Measurements from ENCODE around the gene WFIKKN1. TPM values are rescaled to one million over a fixed set of nuclear protein-coding genes. Genes with fewer than 3 reads are reported as not detected.

The WFIKKN1 gene
- total RNA-seq, 2 donors from 2014 or later = 0.80 to 1.1 TPM

- DNase-seq = no peak
- H3K36me3 ChIP-seq = no peaks in the 10 kb centered on the region
- H3K27ac ChIP-seq = peak overlapping the region; percentile 80
- H3K4me1 ChIP-seq = peaks cover 34% of the 10 kb centered on the region
- H3K9me3 ChIP-seq = no peaks in the 10 kb centered on the region
- peak overlapping the region; percentile 12 to 95 for H3K9ac ChIP-seq (ENCODE audit: low read depth in 2 of 2, low read length in 2 of 2)
- TF ChIP-seq, protein P1, sequence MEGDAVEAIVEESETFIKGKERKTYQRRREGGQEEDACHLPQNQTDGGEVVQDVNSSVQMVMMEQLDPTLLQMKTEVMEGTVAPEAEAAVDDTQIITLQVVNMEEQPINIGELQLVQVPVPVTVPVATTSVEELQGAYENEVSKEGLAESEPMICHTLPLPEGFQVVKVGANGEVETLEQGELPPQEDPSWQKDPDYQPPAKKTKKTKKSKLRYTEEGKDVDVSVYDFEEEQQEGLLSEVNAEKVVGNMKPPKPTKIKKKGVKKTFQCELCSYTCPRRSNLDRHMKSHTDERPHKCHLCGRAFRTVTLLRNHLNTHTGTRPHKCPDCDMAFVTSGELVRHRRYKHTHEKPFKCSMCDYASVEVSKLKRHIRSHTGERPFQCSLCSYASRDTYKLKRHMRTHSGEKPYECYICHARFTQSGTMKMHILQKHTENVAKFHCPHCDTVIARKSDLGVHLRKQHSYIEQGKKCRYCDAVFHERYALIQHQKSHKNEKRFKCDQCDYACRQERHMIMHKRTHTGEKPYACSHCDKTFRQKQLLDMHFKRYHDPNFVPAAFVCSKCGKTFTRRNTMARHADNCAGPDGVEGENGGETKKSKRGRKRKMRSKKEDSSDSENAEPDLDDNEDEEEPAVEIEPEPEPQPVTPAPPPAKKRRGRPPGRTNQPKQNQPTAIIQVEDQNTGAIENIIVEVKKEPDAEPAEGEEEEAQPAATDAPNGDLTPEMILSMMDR (IDR thresholded peaks at IDR 0.05) = no peak
- no peaks in the 10 kb centered on the region for H3K27me3 ChIP-seq
- intact Hi-C loops (cut with DNase I) = no loop called here
- H3K4me3 ChIP-seq = no peak overlapping the region
Observed at GRCh38 chr16:644556-644955, 13.8 kb downstream of the WFIKKN1 start.

- Histone ChIP-seq H3K36me3 (no peaks in the 10 kb centered on the region), H3K4me3 (peak overlapping the region; percentile 9), H3K4me1 (peaks cover 40% of the 10 kb centered on the region), H3K27me3 (no peaks in the 10 kb centered on the region), H3K9ac (ENCODE audit: low read depth in 2 of 2, low read length in 2 of 2) (peak overlapping the region; percentile 80 to 95), H3K27ac (peak overlapping the region; percentile 80), H3K9me3 (no peaks in the 10 kb centered on the region)
- TF ChIP-seq, protein P1 (IDR thresholded peaks at IDR 0.05) = no peak
- no peak for DNase-seq
- intact Hi-C loops (cut with DNase I) = no loop called here
Observed at GRCh38 chr16:645852-646678, 15.3 kb downstream of the WFIKKN1 start.

DNA sequence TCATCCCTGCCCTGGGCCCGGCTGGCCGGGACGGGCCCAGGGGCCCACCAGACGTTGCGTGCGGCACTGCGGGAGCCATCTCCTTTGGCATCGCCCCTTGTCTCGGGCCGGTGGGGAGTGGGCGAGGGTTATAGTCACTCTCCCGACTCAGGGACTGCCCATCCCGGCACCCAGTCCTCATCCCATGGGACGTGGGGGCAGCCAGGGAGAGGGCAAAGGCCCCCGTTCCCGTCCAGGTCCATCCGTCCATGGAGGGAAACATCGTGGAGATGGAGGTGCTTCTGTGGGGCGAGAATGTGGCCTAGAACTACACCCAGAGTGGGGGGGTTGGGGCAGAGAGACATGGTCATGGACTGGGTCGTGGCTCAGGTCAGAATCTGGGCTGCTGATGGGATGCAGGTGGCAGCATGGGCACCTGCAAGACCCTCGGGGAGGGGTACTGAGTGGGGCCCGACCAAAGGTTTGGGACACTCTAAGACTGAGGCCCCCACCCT lies 15.9 kb downstream of the WFIKKN1 start:
- Histone ChIP-seq H3K27ac (peak overlapping the region; percentile 80), H3K4me3 (peak overlapping the region; percentile 9), H3K9ac (ENCODE audit: low read depth in 2 of 2, low read length in 2 of 2) (peak overlapping the region; percentile 80 to 95), H3K9me3 (no peaks in the 10 kb centered on the region), H3K4me1 (peaks cover 40% of the 10 kb centered on the region), H3K27me3 (no peaks in the 10 kb centered on the region), H3K36me3 (no peaks in the 10 kb centered on the region)
- intact Hi-C loops (cut with DNase I) = no loop called here
- DNase-seq = no peak
- TF ChIP-seq, protein P1 (IDR thresholded peaks at IDR 0.05) = no peak

DNA sequence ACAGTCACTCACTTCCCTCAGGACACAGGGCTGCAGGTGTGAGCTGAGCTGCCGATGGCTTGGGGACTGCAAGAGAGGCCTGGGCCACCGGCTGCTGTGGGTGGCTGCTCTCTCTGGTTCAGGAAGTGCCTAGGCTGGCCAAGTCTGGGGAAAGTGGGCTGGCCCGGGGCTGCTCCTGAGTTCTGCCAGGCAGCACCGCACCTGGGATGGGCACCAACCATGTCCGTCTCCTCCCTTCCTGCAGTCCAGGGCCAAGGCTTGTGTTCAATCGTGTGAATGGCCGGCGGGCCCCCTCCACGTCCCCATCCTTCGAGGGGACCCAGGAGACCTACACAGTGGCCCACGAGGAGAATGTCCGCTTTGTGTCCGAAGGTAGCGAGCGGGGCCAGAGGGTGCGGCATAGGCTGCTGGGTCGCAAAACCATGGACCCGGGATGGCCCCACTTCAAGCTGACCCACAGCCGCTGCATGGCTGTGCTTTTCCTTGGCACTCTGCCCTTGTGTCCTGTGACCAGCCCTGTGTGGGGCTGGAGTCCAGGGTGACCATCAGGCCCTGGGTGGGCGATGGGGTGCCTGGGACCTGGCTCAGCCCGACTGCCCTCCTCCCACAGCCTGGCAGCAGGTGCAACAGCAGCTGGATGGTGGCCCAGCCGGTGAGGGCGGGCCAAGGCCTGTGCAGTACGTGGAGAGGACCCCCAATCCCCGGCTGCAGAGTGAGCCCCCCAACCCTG lies 16.6 kb downstream of the WFIKKN1 start:
- peak; percentile 61 for DNase-seq
- peaks cover 40% of the 10 kb centered on the region for H3K4me1 ChIP-seq
- no peaks in the 10 kb centered on the region for H3K36me3 ChIP-seq
- peak overlapping the region; percentile 80 for H3K27ac ChIP-seq
- H3K4me3 ChIP-seq = no peak overlapping the region
- no peaks in the 10 kb centered on the region for H3K27me3 ChIP-seq
- H3K9me3 ChIP-seq = no peaks in the 10 kb centered on the region
- TF ChIP-seq, protein P1 (IDR thresholded peaks at IDR 0.05) = no peak
- peak overlapping the region; percentile 80 to 95 for H3K9ac ChIP-seq (ENCODE audit: low read depth in 2 of 2, low read length in 2 of 2)
- intact Hi-C loops (cut with DNase I) = no loop called here

- intact Hi-C loops (cut with DNase I) = no loop called here
- peak; percentile 87 for DNase-seq
Observed at GRCh38 chr16:648071-648780, 17.4 kb downstream of the WFIKKN1 start.

More at GRCh38 chr16:648071-648780, 17.4 kb downstream of the WFIKKN1 start:
- TF ChIP-seq, protein P1 (IDR thresholded peaks at IDR 0.05) = peak; percentile 44
- Histone ChIP-seq H3K9ac (ENCODE audit: low read depth in 2 of 2, low read length in 2 of 2) (peak overlapping the region; percentile 82 to 95), H3K27me3 (no peaks in the 10 kb centered on the region), H3K9me3 (no peaks in the 10 kb centered on the region), H3K27ac (peak overlapping the region; percentile 80), H3K4me1 (peaks cover 33% of the 10 kb centered on the region), H3K4me3 (peak overlapping the region; percentile 97), H3K36me3 (no peaks in the 10 kb centered on the region)

Data from colonic mucosa (tissue), 4 donors.